CD14-positive monocyte (primary cell): ENCODE results near the gene SRPRA. TPM values are rescaled to one million over a fixed set of nuclear protein-coding genes. Genes with fewer than 3 reads are reported as not detected.

ENCODE experiments used
- DNase-seq, 3 donors: peaks; one replicate each; pipeline ENCODE4 v3.0.0-alpha.2; 2011 to 2022
- H2AFZ ChIP-seq: 2 replicates; pipeline ENCODE4 v1.6.0; 2012; ENCODE audit warnings: mild to moderate bottlenecking, low read depth, low read length, inconsistent platforms; ENCODE audit not compliant: insufficient read depth, poor library complexity, severe bottlenecking
- H3K27ac ChIP-seq, 2 donors: 1 replicate in 1 of 2; 2 replicates in 1 of 2; pipeline ENCODE4 v1.5.1; 2012 to 2013; ENCODE audit warnings: low read length in 2 of 2, control low read depth in 1 of 2, inconsistent platforms in 1 of 2, low read depth in 1 of 2, mild to moderate bottlenecking in 1 of 2
- H3K27me3 ChIP-seq, 2 donors: one replicate each; pipeline versions ENCODE4 v1.6.0 to v1.6.1; 2011 to 2013; ENCODE audit warnings: low read length in 2 of 2; ENCODE audit not compliant: control insufficient read depth in 2 of 2, insufficient read depth in 2 of 2
- H3K36me3 ChIP-seq, 2 donors: replicated peaks in 1 of 2; 1 replicate in 1 of 2; 2 replicates in 1 of 2; pipeline versions ENCODE4 v1.5.1 to v1.6.1; 2012 to 2013; ENCODE audit warnings: low read length in 2 of 2, control low read depth in 1 of 2, inconsistent platforms in 1 of 2, mild to moderate bottlenecking in 1 of 2; ENCODE audit not compliant: insufficient read depth in 2 of 2, control insufficient read depth in 1 of 2
- H3K4me1 ChIP-seq, 2 donors: 1 replicate in 1 of 2; 2 replicates in 1 of 2; pipeline versions ENCODE4 v1.5.1 to v1.6.1; 2012 to 2013; ENCODE audit warnings: low read length in 2 of 2, control low read depth in 1 of 2, inconsistent platforms in 1 of 2, mild to moderate bottlenecking in 1 of 2, moderate library complexity in 1 of 2; ENCODE audit not compliant: insufficient read depth in 2 of 2, control insufficient read depth in 1 of 2
- H3K4me2 ChIP-seq: replicated peaks from 2 replicates; pipeline ENCODE3; 2012; ENCODE audit warnings: low read length, moderate library complexity, mild to moderate bottlenecking; ENCODE audit not compliant: poor library complexity, severe bottlenecking; ENCODE audit errors: extremely low read depth
- H3K4me3 ChIP-seq, 3 experiments: fragments of 200-600 bp in 1 of 3; sonication (generic) in 1 of 3; replicated peaks in 1 of 3; 1 replicate in 2 of 3; 2 replicates in 1 of 3; pipeline ENCODE4 v1.5.1; 2011 to 2013; ENCODE audit warnings: low read length in 3 of 3, mild to moderate bottlenecking in 3 of 3, control low read depth in 2 of 3, low read depth in 2 of 3, inconsistent platforms in 1 of 3, moderate library complexity in 1 of 3
- H3K79me2 ChIP-seq: 2 replicates; pipeline ENCODE4 v1.6.0; 2012; ENCODE audit warnings: mild to moderate bottlenecking, control low read depth, inconsistent platforms, low read length, moderate library complexity; ENCODE audit not compliant: insufficient read depth
- H3K9ac ChIP-seq: 2 replicates; pipeline ENCODE4 v1.6.0; 2017; ENCODE audit warnings: low read length, mild to moderate bottlenecking; ENCODE audit not compliant: insufficient read depth, poor library complexity, severe bottlenecking
- H3K9me3 ChIP-seq, 2 donors: replicated peaks in 1 of 2; 1 replicate in 1 of 2; 2 replicates in 1 of 2; pipeline versions ENCODE4 v1.5.1 to v1.6.1; 2012 to 2013; ENCODE audit warnings: low read length in 2 of 2, control low read depth in 1 of 2; ENCODE audit not compliant: control insufficient read depth in 1 of 2, insufficient read depth in 1 of 2
- H4K20me1 ChIP-seq: 2 replicates; pipeline ENCODE4 v1.6.0; 2012; ENCODE audit warnings: mild to moderate bottlenecking, low read length, control low read depth, moderate library complexity; ENCODE audit not compliant: insufficient read depth
- H3K27ac Mint-ChIP-seq, 7 donors: one replicate each; pipeline ENCODE4 v1.8.0; 2020; ENCODE audit warnings: mild to moderate bottlenecking in 7 of 7, mixed read lengths in 7 of 7, moderate library complexity in 6 of 7, inconsistent platforms in 2 of 7
- H3K27me3 Mint-ChIP-seq, 3 donors: one replicate each; pipeline ENCODE4 v1.8.0; 2021 to 2022; ENCODE audit warnings: low read depth in 3 of 3, mild to moderate bottlenecking in 3 of 3, mixed read lengths in 3 of 3, moderate library complexity in 3 of 3, inconsistent platforms in 1 of 3
- H3K36me3 Mint-ChIP-seq, 2 donors: one replicate each; pipeline ENCODE4 v1.8.0; 2020; ENCODE audit warnings: mixed read lengths in 2 of 2, inconsistent platforms in 1 of 2, mild to moderate bottlenecking in 1 of 2
- H3K4me1 Mint-ChIP-seq: one replicate; pipeline ENCODE4 v1.8.0; 2020; ENCODE audit warnings: mild to moderate bottlenecking, mixed read lengths
- H3K4me3 Mint-ChIP-seq, 2 donors: one replicate each; pipeline ENCODE4 v1.8.0; 2020; ENCODE audit warnings: mild to moderate bottlenecking in 2 of 2, mixed read lengths in 2 of 2, moderate library complexity in 1 of 2
- H3K9me3 Mint-ChIP-seq, 7 donors: one replicate each; pipeline ENCODE4 v1.8.0; 2020 to 2022; ENCODE audit warnings: mixed read lengths in 7 of 7, mild to moderate bottlenecking in 6 of 7, moderate library complexity in 6 of 7, inconsistent platforms in 2 of 7
- WGBS: methylation state at CpG from one replicate; pipeline ENCODE4 v1.1.5; 2013; ENCODE audit warnings: missing lambda C conversion rate; ENCODE audit not compliant: insufficient coverage; 5-methylcytosine and 5-hydroxymethylcytosine counted together
- intact Hi-C, 2 donors: fragments of 100-400 bp; cut with micrococcal nuclease; formaldehyde crosslinking; loops; one replicate each; pipeline versions ENCODE4 v1.15.0 to v1.15.1; 2023
- polyA minus RNA-seq: library from RNA; depleted of rRNA, polyadenylated mRNA; stranded (reverse); fragments of >200 nt; gene quantifications from 2 replicates; pipeline ENCODE4 v1.2.3, GENCODE V29; 2012
- polyA plus RNA-seq, 3 donors: library from polyadenylated mRNA; depleted of rRNA in 1 of 3; unstranded in 2 of 3; stranded (reverse) in 1 of 3; fragments of 300-500 nt in 2 of 3; fragments of >200 nt in 1 of 3; fragmentation: Illumina TruSeq in 2 of 3; gene quantifications; 1 replicate in 2 of 3; 2 replicates in 1 of 3; pipeline ENCODE4 v1.2.3, GENCODE V29; 2012 to 2021
- total RNA-seq, 12 experiments: library from RNA in 1 of 12; stranded (reverse) in 1 of 12; fragments of 120-200 nt in 1 of 12; gene quantifications; one replicate each; pipeline ENCODE4 v1.2.4 and lab custom pipeline; 2013 to 2026; ENCODE audit warnings: mixed read lengths in 6 of 12, inconsistent platforms in 1 of 12
- TF ChIP-seq, protein P1 (sequence below): fragments of 200-600 bp; IDR thresholded peaks from one replicate; pipeline ENCODE4 v1.8.0; 2022; ENCODE audit warnings: antibody characterized with exemption, mild to moderate bottlenecking

The SRPRA gene
- 103 TPM for total RNA-seq (2013)
- polyA plus RNA-seq = 100 to 1,000 TPM in 1 of 3 donors, 10 to 100 TPM in 2; 68.7 to 123 (median 87.6) TPM
- 66.4 and 95.7 TPM in 2 replicates for polyA minus RNA-seq
- 49.5 to 127 (median 68.1) reads per million in 11 experiments for total RNA-seq (lab: John Stamatoyannopoulos, UW)

- Mint-ChIP-seq H3K27me3 (no peaks in the 10 kb centered on the region), H3K4me1 (peaks cover 18% of the 10 kb centered on the region), H3K27ac (peak within 1 kb of the TSS; percentile 97 to 98 (median 97)), H3K36me3 (peaks cover 52 to 54% of the 10 kb centered on the region in 2 donors), H3K4me3 (peak within 1 kb of the TSS; percentile 94 to 95), H3K9me3 (no peaks in the 10 kb centered on the region)
- peak within 1 kb of the TSS; percentile 94 for H3K9ac ChIP-seq
- peak within 1 kb of the TSS; percentile 76 to 99 for H3K27ac ChIP-seq
- H3K4me3 ChIP-seq = peak within 1 kb of the TSS; percentile 87 to 93 (median 89)
- no peaks in the 10 kb centered on the region for H3K9me3 ChIP-seq
- H3K4me2 ChIP-seq = peak within 1 kb of the TSS; percentile 96
- H4K20me1 ChIP-seq = peaks cover 8% of the 10 kb centered on the region
- intact Hi-C loops = loop anchor here (2.0 to 5.0 kb wide), 3 partner anchors 57 to 677 kb away; partner anchors contain the start of genes FAM118B (in 2 of the 2), RPUSD4 (in 2 of the 2) and STT3A (in 1 of the 2)
- TF ChIP-seq, protein P1, sequence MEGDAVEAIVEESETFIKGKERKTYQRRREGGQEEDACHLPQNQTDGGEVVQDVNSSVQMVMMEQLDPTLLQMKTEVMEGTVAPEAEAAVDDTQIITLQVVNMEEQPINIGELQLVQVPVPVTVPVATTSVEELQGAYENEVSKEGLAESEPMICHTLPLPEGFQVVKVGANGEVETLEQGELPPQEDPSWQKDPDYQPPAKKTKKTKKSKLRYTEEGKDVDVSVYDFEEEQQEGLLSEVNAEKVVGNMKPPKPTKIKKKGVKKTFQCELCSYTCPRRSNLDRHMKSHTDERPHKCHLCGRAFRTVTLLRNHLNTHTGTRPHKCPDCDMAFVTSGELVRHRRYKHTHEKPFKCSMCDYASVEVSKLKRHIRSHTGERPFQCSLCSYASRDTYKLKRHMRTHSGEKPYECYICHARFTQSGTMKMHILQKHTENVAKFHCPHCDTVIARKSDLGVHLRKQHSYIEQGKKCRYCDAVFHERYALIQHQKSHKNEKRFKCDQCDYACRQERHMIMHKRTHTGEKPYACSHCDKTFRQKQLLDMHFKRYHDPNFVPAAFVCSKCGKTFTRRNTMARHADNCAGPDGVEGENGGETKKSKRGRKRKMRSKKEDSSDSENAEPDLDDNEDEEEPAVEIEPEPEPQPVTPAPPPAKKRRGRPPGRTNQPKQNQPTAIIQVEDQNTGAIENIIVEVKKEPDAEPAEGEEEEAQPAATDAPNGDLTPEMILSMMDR = no peak
- H2AFZ ChIP-seq = peak within 1 kb of the TSS; percentile 85
- H3K27me3 ChIP-seq = no peaks in the 10 kb centered on the region
- under 1% methylated on average over 57 of the region's 64 CpGs for WGBS
- peaks cover 15 to 17% of the 10 kb centered on the region in 2 donors for H3K4me1 ChIP-seq
- H3K36me3 ChIP-seq = peaks cover 47 to 52% of the 10 kb centered on the region in 2 donors
- DNase-seq = peak; percentile 99 to 100 (median 99)
- peaks cover 43% of the 10 kb centered on the region for H3K79me2 ChIP-seq
Observed at GRCh38 chr11:126268708-126269579, at the start of gene SRPRA, which contains the start of gene FOXRED1. SRPRA (minus strand) TSS chr11:126268895; CDS start chr11:126268804, 91 bp downstream. FOXRED1 (plus strand) TSS chr11:126269154; CDS start chr11:126269207, 53 bp downstream.
